Measurements from ENCODE around the gene SEMA4A.
A peak's percentile ranks its signal among the peaks of the same experiment; 100 is the strongest.

Gene SEMA4A

GRCh38 chr1:156193208-156193487 lies 39.8 kb downstream of the SEMA4A start:
- H3K4me3 ChIP-seq (ENCODE audit: control insufficient read depth, low read depth, low read length): peak overlapping the region; percentile 90
- no peak for TF ChIP-seq CTCF (IDR thresholded peaks at IDR 0.05; ENCODE audit: control insufficient read depth, insufficient read depth, low read depth, low read length, missing control alignments)
- no peak for DNase-seq (ENCODE audit: low read depth)

- TF ChIP-seq CTCF (IDR thresholded peaks at IDR 0.05; ENCODE audit: control insufficient read depth, insufficient read depth, low read depth, low read length, missing control alignments): peak; percentile 57
- peak within 1 kb of the TSS; percentile 90 for H3K4me3 ChIP-seq (ENCODE audit: control insufficient read depth, low read depth, low read length)
- DNase-seq (ENCODE audit: low read depth): peak; percentile 97
Measured at GRCh38 chr1:156193488-156194299, 40.3 kb downstream of the SEMA4A start, which contains the start of gene SLC25A44. SLC25A44 (plus strand) TSS chr1:156194104; CDS start chr1:156199848, 5,744 bp downstream.

GRCh38 chr1:156194300-156194652 lies 40.9 kb downstream of the SEMA4A start:
- TF ChIP-seq CTCF (IDR thresholded peaks at IDR 0.05; ENCODE audit: control insufficient read depth, insufficient read depth, low read depth, low read length, missing control alignments): no peak
- no peak for DNase-seq (ENCODE audit: low read depth)
- H3K4me3 ChIP-seq (ENCODE audit: control insufficient read depth, low read depth, low read length): peak overlapping the region; percentile 90

GRCh38 chr1:156195853-156196252 lies 42.5 kb downstream of the SEMA4A start:
- no peak for TF ChIP-seq CTCF (IDR thresholded peaks at IDR 0.05; ENCODE audit: control insufficient read depth, insufficient read depth, low read depth, low read length, missing control alignments)

GRCh38 chr1:156196445-156196844 lies 43.1 kb downstream of the SEMA4A start:
- DNase-seq (ENCODE audit: low read depth): no peak
- TF ChIP-seq CTCF (IDR thresholded peaks at IDR 0.05; ENCODE audit: control insufficient read depth, insufficient read depth, low read depth, low read length, missing control alignments): no peak
- H3K4me3 ChIP-seq (ENCODE audit: control insufficient read depth, low read depth, low read length): no peak overlapping the region

More at GRCh38 chr1:156195853-156196252, 42.5 kb downstream of the SEMA4A start:
- H3K4me3 ChIP-seq (ENCODE audit: control insufficient read depth, low read depth, low read length): no peak overlapping the region
- DNase-seq (ENCODE audit: low read depth): no peak

GRCh38 chr1:156198831-156199349 lies 45.5 kb downstream of the SEMA4A start:
- no peak overlapping the region for H3K4me3 ChIP-seq (ENCODE audit: control insufficient read depth, low read depth, low read length)
- TF ChIP-seq CTCF (IDR thresholded peaks at IDR 0.05; ENCODE audit: control insufficient read depth, insufficient read depth, low read depth, low read length, missing control alignments): no peak
- DNase-seq (ENCODE audit: low read depth): no peak

Measured in AG09309 (cell line).